WERI-Rb-1 (cell line): ENCODE results near the gene H1-8.

Source experiments
- DNase-seq: peaks from one replicate; pipeline ENCODE4 v3.0.0-alpha.2; 2020
- H3K27ac ChIP-seq: fragments of 250-450 bp; sonication (Bioruptor Pico); 2 replicates; pipeline ENCODE4 v1.5.1; 2020; ENCODE audit warnings: mild to moderate bottlenecking, moderate library complexity
- H3K27me3 ChIP-seq: fragments of 250-450 bp; sonication (Bioruptor Pico); 2 replicates; pipeline ENCODE4 v1.5.1; 2021; ENCODE audit warnings: mild to moderate bottlenecking, low read depth, moderate library complexity; ENCODE audit not compliant: insufficient read depth, severe bottlenecking
- H3K36me3 ChIP-seq: fragments of 250-450 bp; sonication (Bioruptor Pico); 2 replicates; pipeline ENCODE4 v1.5.1; 2020; ENCODE audit warnings: mild to moderate bottlenecking, moderate library complexity
- H3K4me3 ChIP-seq: 2 replicates; pipeline ENCODE4 v1.5.1; 2011; ENCODE audit warnings: low read depth, mild to moderate bottlenecking, control low read depth, low read length
- H3K9me3 ChIP-seq: fragments of 250-450 bp; sonication (Bioruptor Pico); 2 replicates; pipeline ENCODE4 v1.5.1; 2021; ENCODE audit warnings: mild to moderate bottlenecking, moderate library complexity; ENCODE audit not compliant: severe bottlenecking
- TF ChIP-seq, protein P1 (sequence below): IDR thresholded peaks from 2 replicates; pipeline ENCODE4 v1.5.1; 2011; ENCODE audit warnings: low read depth, mild to moderate bottlenecking, control low read depth, inconsistent platforms, low read length

Gene H1-8

GRCh38 chr3:129527262-129527661, 15.7 kb upstream of the H1-8 start:
- Histone ChIP-seq H3K9me3 (no peaks in the 10 kb centered on the region), H3K27me3 (no peaks in the 10 kb centered on the region), H3K27ac (no peak overlapping the region), H3K36me3 (no peaks in the 10 kb centered on the region), H3K4me3 (no peak overlapping the region)
- DNase-seq, result no peak
- TF ChIP-seq, protein P1, sequence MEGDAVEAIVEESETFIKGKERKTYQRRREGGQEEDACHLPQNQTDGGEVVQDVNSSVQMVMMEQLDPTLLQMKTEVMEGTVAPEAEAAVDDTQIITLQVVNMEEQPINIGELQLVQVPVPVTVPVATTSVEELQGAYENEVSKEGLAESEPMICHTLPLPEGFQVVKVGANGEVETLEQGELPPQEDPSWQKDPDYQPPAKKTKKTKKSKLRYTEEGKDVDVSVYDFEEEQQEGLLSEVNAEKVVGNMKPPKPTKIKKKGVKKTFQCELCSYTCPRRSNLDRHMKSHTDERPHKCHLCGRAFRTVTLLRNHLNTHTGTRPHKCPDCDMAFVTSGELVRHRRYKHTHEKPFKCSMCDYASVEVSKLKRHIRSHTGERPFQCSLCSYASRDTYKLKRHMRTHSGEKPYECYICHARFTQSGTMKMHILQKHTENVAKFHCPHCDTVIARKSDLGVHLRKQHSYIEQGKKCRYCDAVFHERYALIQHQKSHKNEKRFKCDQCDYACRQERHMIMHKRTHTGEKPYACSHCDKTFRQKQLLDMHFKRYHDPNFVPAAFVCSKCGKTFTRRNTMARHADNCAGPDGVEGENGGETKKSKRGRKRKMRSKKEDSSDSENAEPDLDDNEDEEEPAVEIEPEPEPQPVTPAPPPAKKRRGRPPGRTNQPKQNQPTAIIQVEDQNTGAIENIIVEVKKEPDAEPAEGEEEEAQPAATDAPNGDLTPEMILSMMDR, result no peak

DNA sequence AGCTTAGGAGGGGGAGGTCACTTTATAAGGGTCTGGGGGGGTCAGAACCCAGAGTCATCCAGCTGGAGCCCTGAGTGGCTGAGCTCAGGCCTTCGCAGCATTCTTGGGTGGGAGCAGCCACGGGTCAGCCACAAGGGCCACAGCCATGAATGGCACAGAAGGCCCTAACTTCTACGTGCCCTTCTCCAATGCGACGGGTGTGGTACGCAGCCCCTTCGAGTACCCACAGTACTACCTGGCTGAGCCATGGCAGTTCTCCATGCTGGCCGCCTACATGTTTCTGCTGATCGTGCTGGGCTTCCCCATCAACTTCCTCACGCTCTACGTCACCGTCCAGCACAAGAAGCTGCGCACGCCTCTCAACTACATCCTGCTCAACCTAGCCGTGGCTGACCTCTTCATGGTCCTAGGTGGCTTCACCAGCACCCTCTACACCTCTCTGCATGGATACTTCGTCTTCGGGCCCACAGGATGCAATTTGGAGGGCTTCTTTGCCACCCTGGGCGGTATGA, 14.3 kb upstream of the H1-8 start, which contains the start of gene RHO:
TSS of gene RHO (plus strand) at position 51 of the 512 bp plus-strand sequence. CDS start at position 146, 95 bp downstream.
- H3K36me3 ChIP-seq, result no peaks in the 10 kb centered on the region
- H3K4me3 ChIP-seq, result no peak within 1 kb of the TSS
- H3K9me3 ChIP-seq, result no peaks in the 10 kb centered on the region
- no peak for DNase-seq
- H3K27ac ChIP-seq, result no peak within 1 kb of the TSS
- TF ChIP-seq, protein P1, result no peak
- H3K27me3 ChIP-seq, result no peaks in the 10 kb centered on the region

- Histone ChIP-seq H3K27ac (no peak overlapping the region), H3K36me3 (no peaks in the 10 kb centered on the region), H3K9me3 (no peaks in the 10 kb centered on the region), H3K4me3 (no peak overlapping the region), H3K27me3 (no peaks in the 10 kb centered on the region)
- TF ChIP-seq, protein P1, result no peak
- no peak for DNase-seq
These were observed 13.4 kb upstream of the H1-8 start for GRCh38 chr3:129529436-129530210.

- no peak overlapping the region for H3K4me3 ChIP-seq
- TF ChIP-seq, protein P1, result no peak
- no peaks in the 10 kb centered on the region for H3K27me3 ChIP-seq
- H3K9me3 ChIP-seq, result no peaks in the 10 kb centered on the region
- H3K36me3 ChIP-seq, result no peaks in the 10 kb centered on the region
- DNase-seq, result no peak
- H3K27ac ChIP-seq, result no peak overlapping the region
These were observed 12.7 kb upstream of the H1-8 start for GRCh38 chr3:129530251-129530791.

GRCh38 chr3:129530821-129531220, 12.2 kb upstream of the H1-8 start:
- TF ChIP-seq, protein P1, result no peak

More at GRCh38 chr3:129530821-129531220, 12.2 kb upstream of the H1-8 start:
- Histone ChIP-seq H3K27me3 (no peaks in the 10 kb centered on the region), H3K4me3 (no peak overlapping the region), H3K9me3 (no peaks in the 10 kb centered on the region), H3K36me3 (no peaks in the 10 kb centered on the region), H3K27ac (no peak overlapping the region)
- DNase-seq, result no peak
